ENCODE data around the gene SLC4A2. TPM values are rescaled to one million over a fixed set of nuclear protein-coding genes. Genes with fewer than 3 reads are reported as not detected.

The SLC4A2 gene
- total RNA-seq, 1 donor, result 65.4 TPM

GRCh38 chr7:151113344-151114150, 54.2 kb downstream of the SLC4A2 start:
- peak; percentile 80 for DNase-seq (ENCODE audit: low read depth)
- no peak for TF ChIP-seq CTCF (IDR thresholded peaks at IDR 0.05; ENCODE audit: insufficient read depth, low read length)
- H3K4me3 ChIP-seq (ENCODE audit: low read depth, low read length), result no peak overlapping the region

GRCh38 chr7:151114151-151115090, 55.0 kb downstream of the SLC4A2 start:
- H3K4me3 ChIP-seq (ENCODE audit: low read depth, low read length), result no peak overlapping the region
- no peak for DNase-seq (ENCODE audit: low read depth)
- TF ChIP-seq CTCF (IDR thresholded peaks at IDR 0.05; ENCODE audit: insufficient read depth, low read length), result no peak

GRCh38 chr7:151115121-151115835, 55.9 kb downstream of the SLC4A2 start:
- no peak overlapping the region for H3K4me3 ChIP-seq (ENCODE audit: low read depth, low read length)
- DNase-seq (ENCODE audit: low read depth), result no peak
- TF ChIP-seq CTCF (IDR thresholded peaks at IDR 0.05; ENCODE audit: insufficient read depth, low read length), result no peak

- TF ChIP-seq CTCF (IDR thresholded peaks at IDR 0.05; ENCODE audit: insufficient read depth, low read length), result no peak
- H3K4me3 ChIP-seq (ENCODE audit: low read depth, low read length), result no peak overlapping the region
- no peak for DNase-seq (ENCODE audit: low read depth)
Observed at GRCh38 chr7:151115836-151116418, 56.5 kb downstream of the SLC4A2 start.

GRCh38 chr7:151116603-151117440, 57.4 kb downstream of the SLC4A2 start:
- H3K4me3 ChIP-seq (ENCODE audit: low read depth, low read length), result no peak overlapping the region
- no peak for DNase-seq (ENCODE audit: low read depth)
- no peak for TF ChIP-seq CTCF (IDR thresholded peaks at IDR 0.05; ENCODE audit: insufficient read depth, low read length)

All from fibroblast of the aortic adventitia (primary cell).